Lung (tissue), 12 donors: ENCODE measurements around the gene C10orf120. TPM values are rescaled to one million over a fixed set of nuclear protein-coding genes. Genes with fewer than 3 reads are reported as not detected.

Source experiments
- ATAC-seq: fragments of 200-7000 bp; cut with Tn5 transposase; one replicate; pipeline ENCODE4 v1.9.1; 2020; ENCODE audit warnings: moderate number of reproducible peaks; ENCODE audit not compliant: insufficient read depth, low FRiP score
- DNase-seq, 3 donors: peaks; one replicate each; pipeline ENCODE4 v3.0.0-alpha.2; 2013 to 2017
- H3K27ac ChIP-seq, 2 donors: one replicate each; pipeline ENCODE4 v1.5.1; 2013; ENCODE audit warnings: mild to moderate bottlenecking in 2 of 2, moderate library complexity in 2 of 2, control low read depth in 1 of 2, inconsistent platforms in 1 of 2, low read depth in 1 of 2, low read length in 1 of 2
- H3K27me3 ChIP-seq, 3 donors: one replicate each; pipeline ENCODE4 v1.5.1; 2013; ENCODE audit warnings: low read length in 2 of 3; ENCODE audit not compliant: control insufficient read depth in 3 of 3, insufficient read depth in 3 of 3
- H3K36me3 ChIP-seq, 4 donors: one replicate each; pipeline ENCODE4 v1.5.1; 2013; ENCODE audit warnings: low read length in 4 of 4, mild to moderate bottlenecking in 1 of 4, moderate library complexity in 1 of 4; ENCODE audit not compliant: control insufficient read depth in 4 of 4, insufficient read depth in 4 of 4
- H3K4me1 ChIP-seq, 5 donors: one replicate each; pipeline ENCODE4 v1.5.1; 2013; ENCODE audit warnings: low read length in 5 of 5, mild to moderate bottlenecking in 2 of 5, moderate library complexity in 1 of 5; ENCODE audit not compliant: control insufficient read depth in 5 of 5, insufficient read depth in 5 of 5
- H3K4me3 ChIP-seq: one replicate; pipeline ENCODE4 v1.5.1; 2013; ENCODE audit warnings: mild to moderate bottlenecking, control low read depth, moderate library complexity
- H3K9ac ChIP-seq, 2 donors: one replicate each; pipeline ENCODE4 v1.5.1; 2013; ENCODE audit warnings: low read length in 2 of 2, control low read depth in 1 of 2; ENCODE audit not compliant: insufficient read depth in 1 of 2
- H3K9me3 ChIP-seq, 4 donors: one replicate each; pipeline ENCODE4 v1.5.1; 2013; ENCODE audit warnings: low read length in 3 of 4, mild to moderate bottlenecking in 1 of 4, moderate library complexity in 1 of 4; ENCODE audit not compliant: control insufficient read depth in 4 of 4, insufficient read depth in 3 of 4
- WGBS, 2 donors: extraction: QIAGEN DNeasy Blood & Tissue Kit; methylation state at CpG; one replicate each; pipeline ENCODE4 v1.1.7; 2013; 5-methylcytosine and 5-hydroxymethylcytosine counted together
- polyA plus RNA-seq, 2 donors: library from polyadenylated mRNA; stranded (reverse); fragments of 200-250 nt; gene quantifications; one replicate each; pipeline ENCODE4 v1.2.1, GENCODE V29; 2013
- total RNA-seq, 2 donors: library from RNA; depleted of rRNA in 1 of 2; stranded (reverse); fragments of >200 nt in 1 of 2; gene quantifications; one replicate each; pipeline ENCODE4 v1.2.1, GENCODE V29; 2014 to 2021
- TF ChIP-seq, protein P1 (sequence below): IDR thresholded peaks from 2 replicates; pipeline ENCODE4 v1.5.1; 2012; ENCODE audit warnings: mild to moderate bottlenecking; ENCODE audit errors: control extremely low read depth, extremely low read depth
- donor health status: control.
- donor health status: control.
- donor health status: Bipolar disorder and iron deficiency.
- donor health status: healthy.
- donor health status: DM: yes; HTN: yes; CAD: no.

C10orf120 gene
- total and polyA plus RNA-seq, 4 donors: not detected

DNA sequence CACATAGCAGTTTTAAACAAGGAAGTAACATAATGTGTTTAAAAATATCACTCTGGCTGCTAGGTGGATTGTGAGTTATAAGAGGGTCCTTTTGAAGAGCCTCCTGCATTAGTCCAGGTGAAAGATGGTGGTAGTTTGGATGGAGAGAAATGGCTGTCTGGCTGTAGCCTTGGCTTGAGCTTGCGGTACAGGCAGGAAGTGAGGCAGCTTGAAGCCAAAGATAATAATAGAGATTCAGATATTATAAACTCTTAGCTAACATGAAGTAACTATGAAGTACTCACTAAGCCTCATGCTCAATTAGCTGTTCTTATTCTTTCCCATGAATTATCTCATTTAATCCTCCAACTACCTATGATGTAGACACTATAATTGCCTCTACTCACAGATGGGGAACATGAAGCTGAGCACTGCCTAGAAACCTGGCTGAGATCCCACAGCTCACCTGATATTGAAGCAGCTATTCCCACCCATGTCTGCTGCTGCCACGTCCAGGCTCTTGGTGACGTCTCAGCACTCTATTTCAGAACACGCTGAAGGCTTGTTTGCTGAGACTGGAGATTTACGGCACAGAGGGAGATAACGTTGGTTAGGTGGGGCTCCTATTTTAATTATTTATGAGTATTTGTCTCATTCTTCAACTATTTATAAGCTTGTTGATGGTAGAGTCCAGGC is 10.4 kb downstream of the C10orf120 start:
- Histone ChIP-seq H3K27me3 (peaks cover 0 to 2% (median 0%) of the 10 kb centered on the region in 3 donors), H3K27ac (peak overlapping the region in 1 of 2 donors; percentile 7), H3K4me1 (peaks cover 0 to 5% (median 0%) of the 10 kb centered on the region in 5 donors), H3K9ac (no peak overlapping the region), H3K4me3 (no peak overlapping the region), H3K36me3 (no peaks in the 10 kb centered on the region), H3K9me3 (no peaks in the 10 kb centered on the region)
- 77 to 85% methylated on average over 6 of the region's 6 CpGs for WGBS, 2 donors
- DNase-seq (no peak), ATAC-seq (no peak)
- TF ChIP-seq, protein P1, sequence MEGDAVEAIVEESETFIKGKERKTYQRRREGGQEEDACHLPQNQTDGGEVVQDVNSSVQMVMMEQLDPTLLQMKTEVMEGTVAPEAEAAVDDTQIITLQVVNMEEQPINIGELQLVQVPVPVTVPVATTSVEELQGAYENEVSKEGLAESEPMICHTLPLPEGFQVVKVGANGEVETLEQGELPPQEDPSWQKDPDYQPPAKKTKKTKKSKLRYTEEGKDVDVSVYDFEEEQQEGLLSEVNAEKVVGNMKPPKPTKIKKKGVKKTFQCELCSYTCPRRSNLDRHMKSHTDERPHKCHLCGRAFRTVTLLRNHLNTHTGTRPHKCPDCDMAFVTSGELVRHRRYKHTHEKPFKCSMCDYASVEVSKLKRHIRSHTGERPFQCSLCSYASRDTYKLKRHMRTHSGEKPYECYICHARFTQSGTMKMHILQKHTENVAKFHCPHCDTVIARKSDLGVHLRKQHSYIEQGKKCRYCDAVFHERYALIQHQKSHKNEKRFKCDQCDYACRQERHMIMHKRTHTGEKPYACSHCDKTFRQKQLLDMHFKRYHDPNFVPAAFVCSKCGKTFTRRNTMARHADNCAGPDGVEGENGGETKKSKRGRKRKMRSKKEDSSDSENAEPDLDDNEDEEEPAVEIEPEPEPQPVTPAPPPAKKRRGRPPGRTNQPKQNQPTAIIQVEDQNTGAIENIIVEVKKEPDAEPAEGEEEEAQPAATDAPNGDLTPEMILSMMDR: no peak

GRCh38 chr10:122688293-122688989 is 11.2 kb downstream of the C10orf120 start:
- H3K27ac ChIP-seq: no peak overlapping the region
- ATAC-seq: no peak
- H3K27me3 ChIP-seq: peaks cover 0 to 2% (median 0%) of the 10 kb centered on the region in 3 donors
- H3K4me3 ChIP-seq: no peak overlapping the region
- no peaks in the 10 kb centered on the region for H3K9me3 ChIP-seq
- 70 to 75% methylated on average over 6 of the region's 6 CpGs for WGBS, 2 donors
- H3K9ac ChIP-seq: no peak overlapping the region
- peak in 2 of 3 donors; percentile 6 to 41 for DNase-seq
- no peaks in the 10 kb centered on the region for H3K36me3 ChIP-seq
- TF ChIP-seq, protein P1: no peak
- peaks cover 0 to 5% (median 0%) of the 10 kb centered on the region in 5 donors for H3K4me1 ChIP-seq

DNA sequence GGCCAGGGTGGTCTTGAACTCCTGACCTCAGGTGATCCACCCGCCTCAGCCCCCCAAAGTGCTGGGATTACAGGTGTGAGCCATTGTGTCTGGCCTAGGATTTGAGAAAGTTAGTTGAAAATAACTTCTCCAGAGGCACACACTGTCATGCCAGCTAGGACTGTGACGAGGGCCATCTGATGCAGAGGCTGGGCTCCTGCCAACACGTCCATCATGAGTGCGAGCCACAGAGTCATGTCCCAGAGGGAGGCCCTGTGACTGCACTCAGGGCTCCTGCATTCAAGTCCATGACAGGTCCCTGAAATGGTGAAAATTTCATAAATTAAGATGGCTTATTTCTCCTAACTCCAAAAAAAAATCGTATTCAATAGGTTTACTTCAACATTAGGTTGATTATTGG is 17.1 kb downstream of the C10orf120 start:
- no peak for ATAC-seq
- no peak for DNase-seq
- no peak overlapping the region for H3K4me3 ChIP-seq
- no peaks in the 10 kb centered on the region for H3K27me3 ChIP-seq
- no peak overlapping the region for H3K27ac ChIP-seq
- H3K36me3 ChIP-seq: no peaks in the 10 kb centered on the region
- peaks cover 0 to 5% (median 0%) of the 10 kb centered on the region in 4 donors for H3K9me3 ChIP-seq
- no peak overlapping the region for H3K9ac ChIP-seq
- WGBS, 2 donors: 78 to 81% methylated on average over 5 of the region's 5 CpGs
- TF ChIP-seq, protein P1: no peak
- H3K4me1 ChIP-seq: no peaks in the 10 kb centered on the region
